ENCODE data around the gene CEP112. TPM values are rescaled to one million over a fixed set of nuclear protein-coding genes. Genes with fewer than 3 reads are reported as not detected.

The CEP112 gene
- total and polyA plus RNA-seq, 2 of the 8 experiments (the other 6 are each of a cell fraction or from before 2014, with no cell fraction given) = 0.62 to 3.1 TPM

DNA sequence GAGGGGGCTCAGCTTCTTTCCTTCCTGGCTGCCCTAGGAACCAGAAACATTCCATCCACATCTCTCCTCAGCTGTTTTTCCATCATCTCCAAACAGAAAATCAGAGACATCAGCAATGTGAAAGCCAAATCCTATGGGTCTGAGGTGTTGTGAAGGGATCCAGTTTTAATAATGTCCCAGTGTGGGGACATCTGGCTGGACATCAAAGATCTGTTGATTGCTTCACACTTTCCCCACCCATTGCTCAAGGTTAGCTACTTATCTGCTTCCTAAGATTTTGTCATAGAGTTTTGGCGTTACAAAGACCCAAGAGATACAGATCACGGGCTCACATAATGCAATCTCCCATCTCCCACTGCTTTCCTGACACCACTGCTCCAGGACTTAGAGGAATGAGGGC lies 582.6 kb downstream of the CEP112 start:
- no peak overlapping the region for H4K5ac ChIP-seq (ENCODE audit: insufficient read length, low read depth, low read length)
- no peaks in the 10 kb centered on the region for H4K20me1 ChIP-seq (replicated peaks in 1 of 2; ENCODE audit: control insufficient read depth in 1 of 2, insufficient read depth in 2 of 2, low read length in 2 of 2)
- FAIRE-seq (no peak), DNase-seq (ENCODE audit: low read depth in 1 of 2, low spot score in 2 of 2) (no peak)
- no peak overlapping the region for H3K14ac ChIP-seq (ENCODE audit: insufficient read length)
- no peaks in the 10 kb centered on the region for H3K9me3 ChIP-seq (ENCODE audit: insufficient read depth in 2 of 2, low read depth in 1 of 2, low read length in 1 of 2)
- H3K27ac ChIP-seq (ENCODE audit: low read depth, low read length) = no peak overlapping the region
- no peak overlapping the region for H2BK12ac ChIP-seq (ENCODE audit: low read depth, low read length)
- no peaks in the 10 kb centered on the region for H3K79me1 ChIP-seq (ENCODE audit: low read depth, low read length)
- H3K79me2 ChIP-seq (ENCODE audit: control insufficient read depth in 1 of 2, insufficient read depth in 2 of 2, low read length in 2 of 2) = no peaks in the 10 kb centered on the region
- H2AFZ ChIP-seq (ENCODE audit: low read length) = no peak overlapping the region
- WGBS, 2 experiments (ENCODE audit: extremely low coverage in 1 of 2, insufficient coverage in 1 of 2, insufficient read length in 1 of 2, insufficient replicate concordance in 2 of 2, low coverage in 1 of 2, low lambda C conversion rate in 2 of 2, missing lambda C conversion rate in 1 of 2) = 100% methylated on average over 2 of the region's 2 CpGs; no CpG with 5 or more reads in 1 of the 2 experiments
- no peak overlapping the region for H2BK15ac ChIP-seq (ENCODE audit: low read length)
- H3K27me3 ChIP-seq (replicated peaks in 1 of 4; ENCODE audit: control insufficient read depth in 3 of 4, extremely low read depth in 1 of 4, insufficient read depth in 3 of 4, low read length in 3 of 4) = no peaks in the 10 kb centered on the region
- H4K8ac ChIP-seq (ENCODE audit: extremely low read depth, insufficient read depth, low read length) = no peak overlapping the region
- H3K56ac ChIP-seq (replicated peaks; ENCODE audit: insufficient read length, low read depth, low read length) = no peak overlapping the region
- H2BK5ac ChIP-seq (ENCODE audit: low read depth, low read length) = no peak overlapping the region
- H3K23ac ChIP-seq (ENCODE audit: insufficient read length) = no peak overlapping the region
- no peaks in the 10 kb centered on the region for H3K36me3 ChIP-seq (ENCODE audit: control insufficient read depth in 2 of 4, insufficient read depth in 4 of 4, low read length in 3 of 4)
- H2BK20ac ChIP-seq (ENCODE audit: low read length) = no peak overlapping the region
- no peak overlapping the region for H3K4me3 ChIP-seq (ENCODE audit: extremely low read depth in 1 of 4, insufficient read depth in 2 of 4, low read depth in 3 of 4, low read length in 4 of 4)
- TF ChIP-seq CEBPB (IDR thresholded peaks at IDR 0.05; ENCODE audit: low read depth, low read length) (no peak), TAF7 (optimal IDR thresholded peaks at IDR 0.05; ENCODE audit: borderline replicate concordance, low read depth, low read length) (no peak), TAF1 (IDR thresholded peaks at IDR 0.05; ENCODE audit: low read depth, low read length) (no peak), GTF2F1 (IDR thresholded peaks at IDR 0.05; ENCODE audit: borderline replicate concordance, low read depth, low read length) (no peak), EP300 (IDR thresholded peaks at IDR 0.05; ENCODE audit: borderline replicate concordance in 1 of 2, low read depth in 2 of 2, low read length in 2 of 2) (no peak), RAD21 (IDR thresholded peaks at IDR 0.05 in 1 of 2, conservative IDR thresholded peaks at IDR 0.05 in 1 of 2; ENCODE audit: low read depth in 2 of 2, low read length in 2 of 2) (no peak), HDAC6 (IDR thresholded peaks at IDR 0.05; ENCODE audit: low read depth, low read length) (no peak), HDAC2 (IDR thresholded peaks at IDR 0.05; ENCODE audit: borderline replicate concordance in 1 of 2, low read depth in 2 of 2, low read length in 2 of 2) (no peak), SAP30 (IDR thresholded peaks at IDR 0.05; ENCODE audit: insufficient read depth, insufficient replicate concordance, low read length) (no peak), NRF1 (IDR thresholded peaks at IDR 0.05; ENCODE audit: low read depth, low read length) (no peak), BCL11A (IDR thresholded peaks at IDR 0.05; ENCODE audit: low read depth in 2 of 2, low read length in 2 of 2) (no peak), CREB1 (IDR thresholded peaks at IDR 0.05) (no peak), SP4 (IDR thresholded peaks at IDR 0.05; ENCODE audit: low read length) (no peak), POU5F1 (IDR thresholded peaks at IDR 0.05; ENCODE audit: low read depth, low read length) (no peak), ASH2L (IDR thresholded peaks at IDR 0.05; ENCODE audit: low read length) (no peak)
- no peaks in the 10 kb centered on the region for H3K23me2 ChIP-seq (ENCODE audit: low read depth, low read length)
- H2AK5ac ChIP-seq (ENCODE audit: low read depth, low read length) = no peak overlapping the region
- no peak overlapping the region for H3K9ac ChIP-seq (replicated peaks in 1 of 4; ENCODE audit: extremely low read depth in 1 of 4, low read depth in 3 of 4, low read length in 3 of 4)
- H3K18ac ChIP-seq (ENCODE audit: extremely low read depth, low read length) = no peak overlapping the region
- no peak overlapping the region for H3K4me2 ChIP-seq (ENCODE audit: insufficient read depth in 1 of 2, low read depth in 2 of 2, low read length in 2 of 2)
- H2BK120ac ChIP-seq (replicated peaks; ENCODE audit: low read depth, low read length) = no peak overlapping the region
- no peak overlapping the region for H4K91ac ChIP-seq (replicated peaks; ENCODE audit: insufficient read length, low read length)
- H3K4ac ChIP-seq (replicated peaks; ENCODE audit: insufficient read length, low read depth, low read length) = no peak overlapping the region
- CTCF ChIA-PET (ENCODE audit: partially characterized antibody) = interaction anchor here (1.2 kb wide), 1 partner anchor 189 kb away, joined by 3 read pairs; no protein-coding TSS in a partner anchor
- H3K4me1 ChIP-seq (replicated peaks in 1 of 4; ENCODE audit: control insufficient read depth in 3 of 4, insufficient read depth in 4 of 4, low read length in 3 of 4) = no peaks in the 10 kb centered on the region
- POLR2A ChIA-PET (ENCODE audit: partially characterized antibody) = no interaction called here

Measured in H1 (cell line).